Ammon's horn (tissue), 1 donor: Measurements from ENCODE around the gene GRIK4.

Source experiments
- DNase-seq: peaks from one replicate; pipeline ENCODE4 v3.0.0-alpha.2; 2016; ENCODE audit warnings: low spot score

GRIK4 gene

GRCh38 chr11:120707663-120708062, 196.1 kb downstream of the GRIK4 start:
- DNase-seq: no peak

DNA sequence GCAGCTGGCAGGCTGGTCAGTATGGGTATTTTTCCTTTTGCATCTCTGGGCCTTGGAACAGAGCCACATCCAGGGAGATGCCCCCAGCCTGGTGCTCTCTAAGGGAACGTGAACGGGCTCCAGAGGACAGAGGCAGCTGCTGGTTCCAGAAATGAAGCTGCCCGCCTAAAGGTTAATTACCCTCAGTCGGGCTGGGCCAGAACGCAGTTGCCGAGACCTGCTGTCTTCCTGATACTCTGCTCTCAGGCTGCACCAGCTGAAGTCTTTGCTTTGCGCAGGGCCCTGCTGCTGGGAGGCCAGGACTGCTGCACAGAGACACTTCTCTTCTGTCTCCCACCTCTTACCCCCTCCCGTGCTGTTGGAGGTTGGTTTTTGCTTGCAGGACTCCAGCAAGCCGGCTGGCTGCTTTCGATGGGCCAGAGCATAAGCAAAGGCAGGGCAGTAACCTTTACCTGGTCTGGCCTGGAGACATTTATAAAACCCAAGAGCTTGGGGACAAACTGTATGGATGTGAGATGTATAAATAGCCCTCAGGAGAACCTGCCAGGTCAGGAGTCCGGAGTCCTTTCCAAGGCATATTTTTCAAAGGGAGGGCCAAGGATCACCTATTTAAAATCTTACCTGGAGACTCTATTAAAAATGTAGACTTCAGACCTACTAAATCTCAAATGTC, 197.1 kb downstream of the GRIK4 start:
- no peak for DNase-seq

GRCh38 chr11:120709808-120710207, 198.3 kb downstream of the GRIK4 start:
- DNase-seq: no peak

- DNase-seq: peak; percentile 75
Measured at GRCh38 chr11:120710354-120711131, 199.0 kb downstream of the GRIK4 start.

DNA sequence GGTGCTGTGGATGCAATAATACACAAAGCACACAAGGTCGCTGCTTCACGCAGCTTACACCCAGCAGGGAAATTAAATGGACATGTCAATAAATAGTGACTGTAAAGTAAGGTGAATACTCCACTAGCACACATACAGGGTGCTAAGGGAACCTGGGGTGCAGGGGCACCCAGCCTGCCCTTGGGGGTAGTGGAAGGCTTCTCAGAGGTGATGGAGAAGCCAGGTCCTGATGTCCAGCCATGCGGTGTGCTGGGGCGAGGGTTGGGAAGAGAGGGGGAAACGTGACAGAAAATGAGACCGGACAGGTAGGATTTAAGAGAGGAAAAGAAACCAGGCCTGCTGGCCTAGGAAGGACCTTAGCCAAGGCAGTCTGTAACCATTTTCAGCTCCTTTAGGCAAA, 200.5 kb downstream of the GRIK4 start:
- no peak for DNase-seq

DNA sequence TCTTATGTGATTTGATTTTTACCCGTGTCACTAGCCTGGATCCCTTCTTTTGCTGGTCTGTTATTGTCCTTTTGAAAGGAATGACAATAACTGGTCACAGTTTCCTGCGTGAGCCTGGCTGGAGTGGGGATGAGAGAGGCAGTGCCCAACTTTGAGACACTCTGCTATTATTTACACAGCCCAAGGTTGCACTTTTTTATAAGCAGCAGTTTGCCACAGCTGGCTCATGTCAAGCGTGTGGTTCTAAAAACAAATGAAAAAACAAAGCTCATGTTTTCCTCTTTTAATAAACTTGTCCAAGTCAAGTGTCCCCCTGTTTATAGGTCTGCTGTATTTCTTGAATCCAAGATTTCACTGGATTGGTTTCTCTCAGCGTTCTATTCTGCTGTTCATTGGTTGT, 201.3 kb downstream of the GRIK4 start:
- no peak for DNase-seq

- DNase-seq: no peak
Measured at GRCh38 chr11:120713296-120713695, 201.7 kb downstream of the GRIK4 start.

DNA sequence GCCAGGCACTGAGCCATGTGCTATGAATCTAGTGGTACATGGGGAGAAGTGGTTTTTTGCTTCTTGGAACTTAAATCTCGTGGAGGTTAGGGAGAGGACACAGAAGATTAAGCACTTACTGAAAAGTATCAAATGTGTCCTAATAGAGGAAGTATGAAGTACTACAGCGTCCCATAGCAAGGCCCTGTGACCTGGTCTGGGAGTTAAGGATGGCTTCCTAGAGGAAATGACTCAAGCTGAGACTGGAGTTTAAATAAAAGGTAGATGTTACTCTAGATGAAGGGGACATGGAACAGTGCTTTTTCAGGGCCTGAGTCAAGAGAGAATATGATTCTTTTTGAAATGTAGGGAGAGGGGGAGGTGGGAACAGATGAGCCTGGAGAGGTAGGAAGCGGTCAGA, 202.9 kb downstream of the GRIK4 start:
- DNase-seq: no peak

DNA sequence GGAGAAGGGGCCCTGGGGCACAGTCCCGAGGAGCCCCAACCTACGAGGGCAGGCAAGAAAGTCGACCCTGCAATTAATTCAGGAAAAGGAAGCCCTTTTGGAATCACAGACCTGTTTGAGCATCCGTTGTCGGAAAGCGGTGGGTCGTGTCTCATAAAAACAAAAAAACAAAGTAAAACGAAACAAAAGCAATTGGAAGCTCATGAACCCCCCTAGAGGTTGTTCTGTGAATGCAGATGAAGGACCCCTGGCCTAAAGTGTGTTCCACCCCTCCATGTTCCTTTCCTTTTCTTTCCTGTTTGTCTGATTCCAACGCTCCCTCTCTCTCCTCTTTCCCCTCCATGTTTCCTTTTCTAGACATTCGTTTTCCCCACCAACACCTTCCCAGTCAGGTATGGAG, 203.7 kb downstream of the GRIK4 start:
- no peak for DNase-seq

GRCh38 chr11:120717042-120717441, 205.5 kb downstream of the GRIK4 start:
- no peak for DNase-seq

- DNase-seq: no peak
Measured at GRCh38 chr11:120717623-120718022, 206.1 kb downstream of the GRIK4 start.

DNA sequence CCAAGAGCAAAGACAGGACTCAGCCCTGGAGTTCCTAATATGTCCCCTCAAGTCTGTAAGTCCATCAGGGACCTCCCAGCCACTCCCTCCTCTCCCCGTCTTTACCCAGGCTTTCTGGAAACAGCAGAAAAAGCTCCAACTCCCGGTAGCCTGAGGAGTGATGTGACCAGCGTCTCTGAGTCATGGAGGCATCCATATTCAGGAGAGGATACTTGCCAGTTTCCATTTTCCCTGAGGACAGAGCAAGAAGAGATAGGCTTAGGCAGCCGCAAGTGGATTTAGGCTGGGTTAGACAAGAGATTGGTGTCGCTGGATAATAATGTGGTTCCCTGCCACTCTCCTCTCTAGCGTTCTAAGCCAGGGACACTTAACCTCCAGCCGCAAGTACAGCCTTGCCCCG, 206.6 kb downstream of the GRIK4 start:
- DNase-seq: no peak

DNA sequence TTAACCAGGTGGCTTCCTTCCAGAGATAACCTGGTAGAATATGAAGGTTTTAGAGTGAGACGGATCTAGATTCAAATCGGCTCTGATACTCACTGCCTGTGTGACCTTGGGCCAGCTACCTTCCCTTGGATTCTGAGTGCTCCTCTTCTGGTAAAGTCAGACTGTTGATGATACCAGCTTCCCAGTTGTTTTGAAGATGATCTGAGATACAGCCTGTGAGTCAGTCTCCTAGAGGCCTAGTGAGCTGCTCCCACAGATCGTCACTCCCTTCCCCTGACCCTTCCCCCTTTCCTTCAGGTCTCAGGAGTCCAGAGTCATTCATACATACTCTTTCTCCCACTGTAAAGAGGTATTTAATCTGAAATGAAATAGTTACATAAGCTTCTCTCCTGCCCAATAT, 207.8 kb downstream of the GRIK4 start:
- DNase-seq: no peak

- DNase-seq: no peak
Measured at GRCh38 chr11:120720760-120721159, 209.2 kb downstream of the GRIK4 start.

DNA sequence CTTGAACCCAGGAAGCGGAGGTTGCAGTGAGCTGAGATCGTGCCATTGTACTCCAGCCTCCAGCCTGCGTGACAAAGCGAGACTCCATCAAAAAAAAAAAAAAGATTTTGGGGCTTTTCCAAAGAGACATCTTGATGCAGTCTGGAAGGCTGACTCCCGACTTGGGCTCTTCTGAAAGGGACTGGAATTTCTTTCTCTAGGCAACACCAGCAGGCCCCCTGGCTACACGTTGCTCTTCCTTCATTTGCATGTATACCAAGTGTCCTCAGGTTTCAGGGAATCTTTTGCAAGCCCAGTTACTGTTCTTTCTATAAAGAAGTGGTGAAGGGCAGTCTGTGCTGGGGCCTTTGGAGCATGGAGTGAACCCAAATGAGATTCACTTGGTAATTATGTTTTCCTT, 211.0 kb downstream of the GRIK4 start:
- DNase-seq: no peak

- no peak for DNase-seq
Measured at GRCh38 chr11:120723751-120724150, 212.2 kb downstream of the GRIK4 start.

- no peak for DNase-seq
Measured at GRCh38 chr11:120727752-120728151, 216.2 kb downstream of the GRIK4 start.

DNA sequence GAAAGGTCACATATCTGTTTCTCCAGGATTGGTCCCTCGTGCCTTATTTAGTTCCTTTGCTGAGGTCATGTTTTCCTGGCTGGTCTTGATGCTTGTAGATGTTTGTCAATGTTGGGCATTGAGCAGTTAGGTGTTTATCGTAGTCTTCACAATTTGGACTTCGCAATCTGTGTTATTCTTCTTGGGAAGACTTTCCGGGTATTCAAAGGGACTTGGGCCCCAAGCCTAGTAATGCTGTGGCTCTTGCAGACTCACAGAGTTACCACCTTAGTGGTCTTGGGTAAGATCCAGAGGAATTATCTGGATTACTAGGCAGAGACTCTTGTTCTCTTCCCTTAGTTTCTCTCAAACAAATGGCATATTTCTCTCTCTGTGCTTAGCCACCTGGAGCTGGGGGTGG, 223.5 kb downstream of the GRIK4 start:
- no peak for DNase-seq

DNA sequence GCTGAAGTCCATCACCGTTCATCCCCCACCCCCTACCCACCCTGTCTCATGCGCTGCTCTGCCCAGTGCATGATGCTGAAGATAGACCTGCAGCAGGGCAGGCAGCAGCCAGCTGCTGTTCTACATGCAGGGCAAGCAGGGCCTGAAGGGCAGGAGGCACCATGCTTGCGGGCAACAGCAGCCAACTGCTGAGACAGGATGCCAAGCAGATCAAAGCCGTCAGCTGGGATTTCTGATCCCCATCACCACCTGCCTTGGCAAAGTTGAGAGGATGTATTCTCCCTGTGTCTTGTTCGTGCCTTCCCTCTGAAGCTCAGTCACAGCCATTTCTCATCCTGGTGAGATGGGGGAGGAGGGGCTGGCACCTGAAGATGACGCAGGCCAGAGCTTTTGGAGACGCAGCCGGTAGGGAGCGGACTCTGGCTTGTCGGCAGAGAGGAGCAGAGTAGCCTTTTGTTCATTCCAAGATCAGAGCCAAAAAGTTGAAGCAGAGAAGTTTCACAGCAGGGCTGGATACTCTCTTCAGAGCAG, 227.0 kb downstream of the GRIK4 start:
- DNase-seq: no peak

DNA sequence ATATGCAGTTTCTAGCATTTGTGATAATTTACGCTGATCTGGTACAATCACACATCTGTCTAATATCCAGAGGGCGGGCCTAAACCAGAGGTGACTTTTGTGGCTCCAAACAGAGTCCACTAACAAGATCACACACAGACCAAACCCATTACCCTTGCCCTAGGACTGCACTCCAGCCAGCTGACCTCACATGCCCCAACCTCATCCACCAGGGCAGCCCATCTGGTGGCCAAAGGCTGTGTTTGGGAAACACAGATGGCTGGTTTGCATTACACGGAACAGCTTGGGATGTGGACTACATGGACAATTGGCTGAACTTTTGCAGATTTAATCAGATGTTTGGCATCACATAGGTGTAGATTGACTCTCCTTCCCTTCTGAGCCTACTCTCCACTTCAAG, 228.2 kb downstream of the GRIK4 start:
- DNase-seq: no peak

DNA sequence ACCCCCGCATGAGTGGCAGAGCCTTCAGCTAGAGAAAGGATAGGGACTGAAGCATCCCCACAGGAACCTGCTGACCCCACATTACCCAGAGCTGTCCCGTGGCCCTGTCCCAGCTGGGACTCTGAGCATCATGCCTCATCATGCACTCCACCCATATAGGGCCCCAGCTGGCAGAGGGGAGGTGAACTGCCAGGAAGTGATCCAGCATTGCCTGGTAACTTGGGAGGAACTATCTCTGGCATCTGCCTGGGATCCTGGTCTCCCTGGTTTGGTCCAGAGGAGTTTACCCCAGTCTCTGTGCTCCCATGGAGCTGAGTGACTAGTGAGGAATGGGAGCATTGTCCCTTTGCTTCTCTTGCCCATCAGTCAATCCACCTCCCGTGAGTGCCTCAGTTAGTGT, 228.8 kb downstream of the GRIK4 start:
- no peak for DNase-seq

- DNase-seq: peak; percentile 68
Measured at GRCh38 chr11:120744016-120744994, 232.8 kb downstream of the GRIK4 start.
